ENCODE data around the gene ELMOD3. TPM values are rescaled to one million over a fixed set of nuclear protein-coding genes. Genes with fewer than 3 reads are reported as not detected.
A peak's percentile ranks its signal among the peaks of the same experiment; 100 is the strongest.
"Not testable (repeated sequence)": the region's sequence is repeated elsewhere in the genome, so short reads cannot be mapped to it uniquely, and the experiment has no call there.

ELMOD3 gene
- total RNA-seq, 2 experiments from 2014 or later, result 19.4 to 22.1 TPM

DNA sequence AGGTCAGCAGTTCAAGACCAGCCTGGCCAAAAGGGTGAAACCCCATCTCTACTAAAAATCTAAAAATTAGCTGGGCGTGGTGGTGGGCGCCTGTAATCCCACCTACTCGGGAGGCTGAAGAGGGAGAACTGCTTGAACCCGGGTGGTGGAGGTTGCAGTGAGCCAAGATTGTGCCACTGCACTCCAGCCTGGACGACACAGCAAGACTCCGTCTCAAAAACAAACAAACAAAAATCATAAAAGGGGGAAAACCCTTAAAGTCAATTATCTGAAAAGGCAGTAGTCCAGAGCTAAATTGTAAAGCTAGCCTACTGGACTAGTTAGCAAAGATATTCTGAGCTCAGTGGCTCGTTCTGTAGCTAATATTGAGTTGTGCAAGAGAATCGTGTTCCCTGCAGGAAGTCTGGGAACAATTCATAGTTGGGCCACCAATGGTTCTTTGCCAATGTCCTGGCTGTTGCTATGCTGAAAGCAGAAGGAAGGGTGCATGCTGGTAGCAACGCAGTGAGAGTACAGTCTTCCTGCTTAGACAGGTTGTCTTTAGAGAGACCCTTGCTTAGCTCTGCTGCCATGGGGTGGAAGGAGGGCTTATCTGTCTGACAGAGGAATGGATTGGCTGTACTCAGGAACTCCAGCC lies 31.1 kb upstream of the ELMOD3 start:
- ChIA-PET CTCF (interaction anchor here (0.6 to 1.6 kb wide), 3 partner anchors 19 to 208 kb away, joined by 3 to 8 read pairs (median 3); no protein-coding TSS in a partner anchor), POLR2A (interaction anchor here (0.6 kb wide), 1 partner anchor 11 kb away, joined by 3 read pairs; no protein-coding TSS in a partner anchor)
- no peak for DNase-seq
- H3K4me3 Mint-ChIP-seq, result peak overlapping the region; percentile 100
- H3K9me3 Mint-ChIP-seq, result no peaks in the 10 kb centered on the region
- H3K27ac Mint-ChIP-seq, result peak overlapping the region; percentile 67
- H3K27me3 Mint-ChIP-seq, result no peaks in the 10 kb centered on the region
- H3K36me3 Mint-ChIP-seq (ENCODE audit: low read depth), result peaks cover 91% of the 10 kb centered on the region
- H3K4me1 Mint-ChIP-seq, result peaks cover 63% of the 10 kb centered on the region

GRCh38 chr2:85323988-85324367 lies 30.6 kb upstream of the ELMOD3 start:
- ChIA-PET CTCF (interaction anchor here (1.4 to 1.6 kb wide), 2 partner anchors 20 to 24 kb away, joined by 3 to 8 read pairs; no protein-coding TSS in a partner anchor), POLR2A (interaction anchor here (0.6 kb wide), 1 partner anchor 11 kb away, joined by 3 read pairs; no protein-coding TSS in a partner anchor)
- peaks cover 62% of the 10 kb centered on the region for H3K4me1 Mint-ChIP-seq
- peaks cover 86% of the 10 kb centered on the region for H3K36me3 Mint-ChIP-seq (ENCODE audit: low read depth)
- DNase-seq, H3K27me3 Mint-ChIP-seq, H3K9me3 Mint-ChIP-seq: not testable (repeated sequence)
- peak overlapping the region; percentile 67 for H3K27ac Mint-ChIP-seq
- H3K4me3 Mint-ChIP-seq, result peak overlapping the region; percentile 100

DNA sequence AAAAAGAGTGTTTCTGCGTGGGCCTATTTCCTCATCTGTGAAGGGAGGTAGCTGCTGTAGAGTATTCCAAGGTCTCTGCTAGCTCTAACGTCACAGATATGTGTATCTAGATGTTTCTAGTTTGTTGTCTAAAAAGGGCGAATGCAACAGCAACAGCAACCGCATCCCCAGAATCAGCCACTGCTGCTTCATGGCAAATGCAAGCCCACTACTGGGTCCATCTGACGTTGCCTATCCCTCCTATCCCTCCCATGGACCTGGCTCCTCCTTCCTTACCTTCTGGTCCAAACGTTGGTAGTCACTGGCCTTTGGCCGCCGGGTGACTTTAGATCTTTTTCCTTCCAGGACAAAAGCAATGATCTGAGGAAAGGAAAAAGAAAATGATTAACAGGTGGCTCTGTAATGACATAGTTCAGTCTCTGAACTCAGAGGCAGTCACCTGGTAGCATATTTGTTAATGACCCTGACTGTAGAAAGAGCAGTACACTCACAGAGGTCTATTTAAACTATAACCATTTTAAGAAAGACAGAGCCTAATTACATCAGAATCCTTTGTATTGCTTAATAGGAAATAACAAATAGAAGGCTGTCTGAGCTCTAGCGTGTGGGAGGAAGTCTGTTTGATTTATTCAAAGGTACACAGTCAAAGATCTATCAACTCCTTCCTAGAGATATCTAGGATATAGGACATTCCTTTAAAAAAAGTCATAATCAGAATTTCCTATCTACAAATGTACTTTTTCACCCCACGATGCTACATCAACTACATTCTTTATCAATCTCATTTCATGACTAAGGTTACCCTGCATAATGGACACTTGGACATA lies 29.7 kb upstream of the ELMOD3 start:
- Mint-ChIP-seq H3K9me3 (no peaks in the 10 kb centered on the region), H3K27me3 (no peaks in the 10 kb centered on the region), H3K4me3 (peak overlapping the region; percentile 100), H3K36me3 (ENCODE audit: low read depth) (peaks cover 78% of the 10 kb centered on the region), H3K4me1 (peaks cover 62% of the 10 kb centered on the region), H3K27ac (peak overlapping the region; percentile 100)
- CTCF ChIA-PET, result interaction anchor here (0.7 to 1.6 kb wide), 3 partner anchors 21 to 41 kb away, joined by 3 to 8 read pairs (median 4); no protein-coding TSS in a partner anchor
- DNase-seq, result no peak
- POLR2A ChIA-PET, result no interaction called here

DNA sequence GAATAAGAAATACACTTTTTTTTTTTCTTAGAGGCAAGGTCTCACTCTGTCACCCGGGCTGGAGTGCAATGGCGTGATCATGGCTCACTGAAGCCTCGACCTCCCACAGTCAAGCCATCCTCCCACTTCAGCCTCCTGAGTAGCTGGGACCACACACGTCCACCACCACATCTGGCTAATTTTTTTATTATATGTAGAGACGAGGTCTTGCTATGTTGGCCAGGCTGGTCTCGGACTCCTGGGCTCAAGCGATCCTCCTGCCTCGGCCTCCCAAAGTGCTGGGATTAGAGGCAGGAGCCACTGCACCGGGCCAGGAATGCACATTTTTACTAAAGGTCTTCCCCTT lies 29.1 kb upstream of the ELMOD3 start:
- H3K27me3 Mint-ChIP-seq, result no peaks in the 10 kb centered on the region
- H3K9me3 Mint-ChIP-seq, result no peaks in the 10 kb centered on the region
- ChIA-PET POLR2A (no interaction called here), CTCF (no interaction called here)
- peaks cover 58% of the 10 kb centered on the region for H3K4me1 Mint-ChIP-seq
- H3K36me3 Mint-ChIP-seq (ENCODE audit: low read depth), result peaks cover 73% of the 10 kb centered on the region
- peak overlapping the region; percentile 100 for H3K4me3 Mint-ChIP-seq
- no peak for DNase-seq
- H3K27ac Mint-ChIP-seq, result peak overlapping the region; percentile 100

- H3K36me3 Mint-ChIP-seq (ENCODE audit: low read depth), result peaks cover 62% of the 10 kb centered on the region
- POLR2A ChIA-PET, result interaction anchor here (0.6 to 1.8 kb wide), 4 partner anchors 28 to 870 kb away, joined by 3 to 7 read pairs (median 4); partner anchors contain the start of gene ELMOD3
- H3K9me3 Mint-ChIP-seq, result no peaks in the 10 kb centered on the region
- DNase-seq, result peak; percentile 70
- no peaks in the 10 kb centered on the region for H3K27me3 Mint-ChIP-seq
- H3K4me1 Mint-ChIP-seq, result peaks cover 51% of the 10 kb centered on the region
- CTCF ChIA-PET, result interaction anchor here (0.7 to 2.4 kb wide), 8 partner anchors 13 to 401 kb away, joined by 3 to 10 read pairs (median 6); partner anchors contain the start of gene RETSAT
- peak overlapping the region; percentile 100 for H3K27ac Mint-ChIP-seq
- peak overlapping the region; percentile 100 for H3K4me3 Mint-ChIP-seq
Measured at GRCh38 chr2:85326406-85327159, 28.0 kb upstream of the ELMOD3 start.

- Mint-ChIP-seq H3K4me3 (peak overlapping the region; percentile 100), H3K9me3 (no peaks in the 10 kb centered on the region), H3K4me1 (peaks cover 44% of the 10 kb centered on the region), H3K36me3 (ENCODE audit: low read depth) (peaks cover 55% of the 10 kb centered on the region), H3K27ac (peak overlapping the region; percentile 100), H3K27me3 (no peaks in the 10 kb centered on the region)
- peak; percentile 72 for DNase-seq
- CTCF ChIA-PET, result interaction anchor here (0.6 to 2.4 kb wide), 8 partner anchors 12 to 1282 kb away, joined by 3 to 10 read pairs (median 6); partner anchors contain the start of gene RETSAT
- POLR2A ChIA-PET, result interaction anchor here (0.6 to 1.8 kb wide), 6 partner anchors 9 to 871 kb away, joined by 3 to 7 read pairs (median 3); partner anchors contain the start of gene ELMOD3
Measured at GRCh38 chr2:85327160-85327821, 27.3 kb upstream of the ELMOD3 start.

- Mint-ChIP-seq H3K27me3 (no peaks in the 10 kb centered on the region), H3K27ac (peak within 1 kb of the TSS; percentile 100), H3K4me1 (peaks cover 37% of the 10 kb centered on the region), H3K36me3 (ENCODE audit: low read depth) (peaks cover 48% of the 10 kb centered on the region), H3K4me3 (peak within 1 kb of the TSS; percentile 100), H3K9me3 (no peaks in the 10 kb centered on the region)
- DNase-seq, result peak; percentile 95
- ChIA-PET POLR2A (interaction anchor here (0.7 to 1.8 kb wide), 3 partner anchors 9 to 222 kb away, joined by 3 to 7 read pairs (median 3); no protein-coding TSS in a partner anchor), CTCF (interaction anchor here (0.6 to 2.4 kb wide), 8 partner anchors 9 to 1281 kb away, joined by 3 to 10 read pairs (median 5); partner anchors contain the start of gene RETSAT)
Measured at GRCh38 chr2:85327822-85328617, 26.5 kb upstream of the ELMOD3 start, which contains the start of gene TGOLN2. Gene TGOLN2, minus strand, starts transcription at chr2:85327989. Its CDS starts 27 bp downstream, at chr2:85327962.

DNA sequence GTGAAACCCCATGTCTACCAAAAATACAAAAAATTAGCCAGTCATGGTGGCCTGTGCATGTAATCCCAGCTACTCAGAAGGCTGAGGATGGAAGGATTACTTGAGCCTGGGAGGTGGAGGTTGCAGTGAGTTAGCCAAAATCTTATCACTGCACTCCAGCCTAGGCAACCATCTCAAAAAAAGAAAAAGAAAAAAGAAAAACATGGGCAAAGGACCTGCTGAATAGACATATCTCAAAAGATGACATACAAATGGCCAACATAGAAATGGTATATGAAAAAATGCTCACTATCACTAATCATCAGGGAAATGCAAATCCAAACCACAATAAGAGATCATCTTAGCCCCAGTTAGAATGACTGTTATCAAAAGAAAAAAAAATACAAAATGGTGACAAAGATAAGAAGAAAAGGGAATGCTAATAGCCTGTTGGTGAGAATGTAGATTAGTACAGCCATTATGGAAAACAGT lies 25.4 kb upstream of the ELMOD3 start:
- DNase-seq, result no peak
- ChIA-PET CTCF (interaction anchor here (2.4 kb wide), 1 partner anchor 10 kb away, joined by 10 read pairs; no protein-coding TSS in a partner anchor), POLR2A (no interaction called here)
- Mint-ChIP-seq H3K27ac (no peak overlapping the region), H3K36me3 (ENCODE audit: low read depth) (peaks cover 36% of the 10 kb centered on the region), H3K27me3 (no peaks in the 10 kb centered on the region), H3K4me1 (peaks cover 28% of the 10 kb centered on the region), H3K9me3 (no peaks in the 10 kb centered on the region), H3K4me3 (peak overlapping the region; percentile 7)

DNA sequence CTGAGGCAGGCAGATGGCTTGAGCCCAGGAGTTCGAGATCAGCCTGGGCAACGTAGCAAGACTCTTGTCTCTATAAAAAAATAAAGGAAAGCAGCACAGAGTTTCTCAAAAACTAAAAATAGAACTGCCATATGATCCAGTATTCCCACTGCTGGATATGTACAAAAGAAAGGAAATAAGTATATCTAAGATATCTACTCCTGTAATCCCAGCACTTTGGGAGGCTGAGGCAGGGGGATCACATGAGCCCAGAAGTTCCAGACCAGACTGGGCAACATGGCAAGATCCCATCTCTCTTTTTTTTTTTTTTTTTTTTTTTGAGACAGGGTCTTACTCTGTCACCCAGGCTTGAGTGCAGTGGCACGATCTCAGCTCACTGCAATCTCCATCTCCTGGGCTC lies 24.9 kb upstream of the ELMOD3 start:
- H3K27ac Mint-ChIP-seq, CTCF ChIA-PET, DNase-seq, POLR2A ChIA-PET, H3K27me3 Mint-ChIP-seq, H3K9me3 Mint-ChIP-seq: not testable (repeated sequence)
- Mint-ChIP-seq H3K36me3 (ENCODE audit: low read depth) (peaks cover 31% of the 10 kb centered on the region), H3K4me1 (peaks cover 23% of the 10 kb centered on the region), H3K4me3 (peak overlapping the region; percentile 7)

- peaks cover 18% of the 10 kb centered on the region for H3K36me3 Mint-ChIP-seq (ENCODE audit: low read depth)
- H3K4me3 Mint-ChIP-seq, result no peak overlapping the region
- CTCF ChIA-PET, result interaction anchor here (1.3 kb wide), 1 partner anchor 11 kb away, joined by 3 read pairs; no protein-coding TSS in a partner anchor
Measured at GRCh38 chr2:85330839-85331636, 23.5 kb upstream of the ELMOD3 start.

More at GRCh38 chr2:85330839-85331636, 23.5 kb upstream of the ELMOD3 start:
- POLR2A ChIA-PET, result no interaction called here
- Mint-ChIP-seq H3K27me3 (no peaks in the 10 kb centered on the region), H3K4me1 (peaks cover 18% of the 10 kb centered on the region), H3K9me3 (no peaks in the 10 kb centered on the region), H3K27ac (no peak overlapping the region)
- no peak for DNase-seq

Data from activated CD4-positive, alpha-beta T cell treated with anti-CD3 and anti-CD28 coated beads, Interleukin-2, amount 10 ng/mL, durations not matched to agents 7 days and 5 days (primary cell).